Measurements from ENCODE around the gene PROS1.

The PROS1 gene

DNA sequence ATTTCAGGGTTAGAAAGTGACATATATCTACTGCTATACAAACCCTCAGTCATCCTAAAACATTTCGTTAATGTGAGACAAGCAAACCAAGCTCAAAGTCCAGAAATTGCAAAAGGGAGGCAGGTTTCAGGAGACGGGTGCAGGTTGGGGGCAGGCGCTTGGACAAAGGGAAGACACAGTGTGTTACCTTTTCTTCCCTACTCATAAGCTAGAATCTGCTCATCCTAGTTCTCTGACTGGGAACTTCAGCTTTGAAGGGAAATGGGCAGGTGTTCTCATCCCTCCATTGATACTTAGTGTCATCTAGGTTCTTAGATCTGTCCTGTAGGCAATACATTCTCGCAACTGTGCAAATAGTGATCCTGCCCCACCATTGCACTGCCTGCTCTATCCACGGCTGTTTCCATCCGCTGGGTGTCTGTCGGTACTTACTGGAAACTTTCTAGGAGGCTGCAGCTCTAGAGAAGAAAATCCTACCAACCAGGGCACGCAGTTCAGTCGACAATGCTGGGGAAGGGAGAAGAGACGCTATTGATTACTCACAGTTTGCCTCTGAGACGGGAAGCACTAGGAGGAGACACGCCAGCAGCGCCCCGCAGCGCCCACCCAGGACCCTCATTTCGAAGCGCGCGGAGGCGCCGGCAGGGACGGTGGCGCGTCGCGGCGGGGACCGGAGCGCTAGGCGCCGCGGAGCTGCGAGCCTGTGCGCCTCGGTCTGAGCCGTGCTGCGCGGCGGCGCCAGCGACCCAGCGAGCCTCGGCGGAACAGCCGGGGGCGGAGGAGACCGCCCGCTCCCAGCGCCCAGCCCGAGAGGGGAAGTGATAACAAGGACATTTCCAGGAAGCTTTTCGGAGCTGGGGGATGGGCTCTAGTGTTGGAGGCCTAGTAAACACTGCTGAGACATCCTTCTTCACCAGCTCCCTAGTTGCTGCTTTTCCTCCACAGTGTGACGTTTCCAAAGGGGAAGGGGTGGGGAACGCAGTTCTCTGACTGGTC, at the start of gene PROS1:
Gene PROS1, minus strand, starts transcription at position 766 of the 996 bp plus-strand sequence. Its CDS starts 147 bp downstream, at position 619.
- peak; percentile 12 for DNase-seq (ENCODE audit: low read depth)

- DNase-seq (ENCODE audit: low read depth), result no peak
Observed at GRCh38 chr3:94020293-94020692, 46.6 kb upstream of the PROS1 start.

- no peak for DNase-seq (ENCODE audit: low read depth)
Observed at GRCh38 chr3:94019659-94020058, 46.0 kb upstream of the PROS1 start.

- no peak for DNase-seq (ENCODE audit: low read depth)
Observed at GRCh38 chr3:94015025-94015424, 41.3 kb upstream of the PROS1 start.

DNA sequence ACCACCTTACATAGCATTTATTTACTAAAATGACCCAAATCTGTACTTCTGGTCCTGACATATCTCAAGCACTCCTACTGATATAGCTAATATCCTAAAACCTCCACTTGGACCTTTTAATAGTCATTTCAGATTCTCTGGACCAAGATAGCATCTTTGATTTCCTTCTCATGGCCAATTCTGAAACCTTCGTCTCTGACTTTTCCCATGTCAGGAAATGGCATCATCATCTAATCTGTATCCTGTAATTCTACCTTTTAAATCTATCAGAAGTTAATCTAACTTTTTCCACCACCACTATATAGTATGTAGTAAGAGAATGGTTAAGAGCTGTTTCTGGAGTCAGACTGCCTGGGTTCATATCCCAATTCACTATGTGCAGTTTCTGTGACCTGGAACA, 38.5 kb upstream of the PROS1 start:
- no peak for DNase-seq (ENCODE audit: low read depth)

- no peak for DNase-seq (ENCODE audit: low read depth)
Observed at GRCh38 chr3:94011233-94011711, 37.6 kb upstream of the PROS1 start.

DNA sequence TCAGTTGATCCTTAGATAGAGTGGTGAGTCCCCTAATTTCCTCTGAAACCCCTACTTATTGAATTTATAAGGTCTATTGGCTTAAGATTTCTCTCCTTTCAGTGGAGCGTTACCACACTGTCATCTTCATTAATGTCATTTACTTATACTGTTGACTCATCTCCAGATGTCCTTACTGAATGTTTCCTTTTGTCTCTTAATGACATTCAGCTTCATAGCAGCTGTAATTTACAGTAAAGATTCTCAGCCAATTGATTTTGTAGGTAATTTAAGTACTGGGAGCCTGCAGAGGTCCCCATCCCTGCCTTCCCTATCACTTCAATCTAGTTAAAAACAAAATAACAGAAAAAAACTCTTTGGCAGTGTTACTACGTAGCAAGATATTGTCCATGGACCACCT, 35.9 kb upstream of the PROS1 start:
- DNase-seq (ENCODE audit: low read depth), result no peak

GRCh38 chr3:94008253-94008652, 34.6 kb upstream of the PROS1 start:
- DNase-seq (ENCODE audit: low read depth), result no peak

DNA sequence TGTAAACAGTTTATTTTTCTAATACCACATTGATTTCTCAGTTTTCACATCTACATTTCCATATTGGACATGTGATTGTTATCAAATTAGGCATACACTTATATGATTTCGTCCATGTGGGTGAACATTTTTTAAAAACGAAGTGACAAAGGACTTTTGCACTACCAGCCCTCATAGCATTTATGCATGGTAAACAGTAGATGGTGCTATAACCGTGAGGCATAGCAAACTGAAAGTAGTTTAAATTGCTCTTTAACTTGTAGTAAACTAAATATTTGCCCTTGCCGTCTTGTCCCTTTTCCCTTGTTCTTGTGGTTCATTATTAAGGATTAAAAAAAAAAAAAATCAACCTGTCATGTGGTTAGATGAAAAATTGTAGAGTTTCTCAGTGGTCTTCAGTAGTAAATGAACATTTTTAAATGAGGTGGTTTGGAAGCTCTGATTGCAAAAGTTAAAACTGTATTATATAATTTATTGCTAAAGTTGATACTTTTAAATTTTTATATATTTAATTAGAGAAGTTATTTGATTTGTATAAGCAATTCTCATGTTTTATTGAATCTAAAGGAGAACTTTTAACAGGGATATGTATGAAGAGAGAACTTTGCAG, 30.7 kb upstream of the PROS1 start:
- no peak for DNase-seq (ENCODE audit: low read depth)

- no peak for DNase-seq (ENCODE audit: low read depth)
Observed at GRCh38 chr3:94001827-94002495, 28.3 kb upstream of the PROS1 start.

- DNase-seq (ENCODE audit: low read depth), result no peak
Observed at GRCh38 chr3:94001191-94001590, 27.5 kb upstream of the PROS1 start.

DNA sequence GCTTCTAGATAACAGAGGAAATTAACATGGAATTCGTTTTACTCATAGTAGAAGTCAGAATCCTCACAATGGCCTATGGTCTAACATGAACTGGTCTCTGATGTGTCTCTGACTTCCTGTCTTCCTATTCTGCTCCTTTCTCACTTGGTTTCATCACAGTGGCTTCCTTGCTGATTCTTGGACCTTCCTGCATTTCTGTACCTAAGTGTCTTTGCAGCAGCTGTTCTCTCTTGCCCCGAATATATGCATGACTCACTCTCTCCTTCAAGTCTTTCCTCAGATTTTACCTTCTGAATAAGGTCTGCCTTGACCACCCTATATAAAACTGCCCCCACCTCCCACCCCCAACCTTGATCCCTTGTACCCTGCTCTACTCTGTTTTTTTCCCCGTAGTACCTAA, 20.4 kb upstream of the PROS1 start:
- no peak for DNase-seq (ENCODE audit: low read depth)

DNA sequence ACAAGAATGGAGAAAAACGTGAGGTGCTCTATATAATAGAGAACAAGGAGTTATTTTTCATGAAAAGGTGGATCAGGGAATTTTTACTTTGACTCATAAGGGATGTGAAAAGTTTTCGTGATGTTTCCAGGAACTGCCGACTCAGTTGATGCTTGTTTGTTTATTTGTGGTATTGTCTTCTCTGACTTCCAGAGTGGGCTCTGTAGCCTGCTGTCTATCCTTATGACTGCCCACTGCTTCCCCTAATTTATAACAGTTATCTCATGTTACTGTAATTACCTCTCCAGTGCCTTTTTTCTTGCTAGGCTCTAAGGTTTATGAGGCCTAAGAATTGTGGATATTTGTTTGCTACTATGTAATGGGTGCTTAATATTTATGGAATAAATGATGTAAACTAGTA, 18.5 kb upstream of the PROS1 start:
- no peak for DNase-seq (ENCODE audit: low read depth)

DNA sequence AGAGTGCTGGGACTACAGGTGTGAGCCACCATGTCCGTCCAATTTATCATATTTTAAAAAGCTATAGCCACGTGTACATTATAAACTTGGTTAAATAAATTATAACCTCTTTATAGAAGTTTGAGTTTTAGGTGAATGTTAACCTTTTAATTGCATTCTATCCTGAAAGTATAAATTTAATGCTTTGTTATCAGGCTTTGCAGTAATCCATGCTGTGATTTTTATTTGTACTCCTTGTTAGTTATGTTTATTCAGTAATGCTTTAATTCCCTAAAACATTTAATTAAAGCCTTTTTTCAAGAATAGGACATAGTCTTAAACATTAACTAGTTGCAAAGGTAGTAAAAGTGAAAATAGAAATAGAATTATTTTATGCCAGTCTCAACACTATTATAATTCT, 17.9 kb upstream of the PROS1 start:
- DNase-seq (ENCODE audit: low read depth), result no peak

DNA sequence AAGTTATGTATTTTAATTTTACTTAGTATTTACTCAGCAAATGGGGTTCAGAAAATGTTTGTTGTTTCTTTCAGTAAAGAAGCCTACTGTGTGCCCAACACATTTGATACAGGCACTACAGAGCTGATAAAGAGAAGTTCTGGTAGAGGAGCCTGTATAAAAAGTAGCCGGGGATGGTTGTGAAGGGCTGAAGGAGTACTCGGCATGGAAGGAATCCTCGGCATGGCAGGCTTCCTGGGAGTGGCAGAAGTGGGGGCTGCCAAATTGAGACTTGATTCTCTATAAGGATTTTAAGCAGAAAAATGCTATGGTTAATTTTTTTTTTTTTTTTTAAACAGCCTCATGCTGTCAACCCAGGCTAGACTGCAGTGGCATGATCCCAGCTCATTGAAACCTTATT, 15.5 kb upstream of the PROS1 start:
- DNase-seq (ENCODE audit: low read depth), result no peak

DNA sequence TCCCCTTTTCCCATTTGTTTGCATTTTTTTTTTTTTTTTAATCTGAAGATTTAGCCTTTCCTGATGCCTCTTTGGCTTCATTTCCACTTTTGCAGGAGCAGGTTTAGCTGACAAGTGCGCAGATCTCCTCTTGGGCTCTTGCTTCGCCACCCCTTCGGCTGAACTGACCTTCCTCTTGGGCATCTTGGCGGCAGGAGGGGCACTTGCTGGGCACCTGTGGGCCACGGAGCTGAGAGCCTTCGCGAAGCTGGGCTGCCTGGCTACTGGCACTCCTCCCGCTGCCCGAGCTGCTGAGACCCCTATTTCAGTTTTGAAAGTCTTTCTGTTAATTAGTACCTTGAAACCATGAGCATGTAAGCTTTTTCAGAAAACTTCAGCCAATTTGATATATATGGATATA, 15.1 kb upstream of the PROS1 start:
- no peak for DNase-seq (ENCODE audit: low read depth)

DNA sequence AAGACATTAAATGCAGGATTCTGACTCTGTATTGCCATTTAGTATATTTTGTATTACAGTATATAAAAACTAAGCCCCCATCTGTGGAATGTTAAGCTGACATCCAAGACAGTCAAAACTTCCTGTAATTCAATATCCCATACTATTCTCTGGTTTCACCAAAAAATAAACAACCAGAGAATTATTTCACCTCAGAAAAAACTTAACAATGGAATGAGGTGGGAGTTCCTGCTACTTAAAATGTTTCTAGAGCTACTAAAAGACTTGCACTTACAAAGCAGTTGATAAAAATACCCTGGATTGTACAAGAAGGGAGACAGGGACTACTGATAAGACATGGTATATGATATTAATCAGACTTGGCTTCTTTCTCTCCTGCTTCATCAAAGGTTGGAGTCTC, 14.6 kb upstream of the PROS1 start:
- no peak for DNase-seq (ENCODE audit: low read depth)

GRCh38 chr3:93984618-93985017, 10.9 kb upstream of the PROS1 start:
- DNase-seq (ENCODE audit: low read depth), result no peak

DNA sequence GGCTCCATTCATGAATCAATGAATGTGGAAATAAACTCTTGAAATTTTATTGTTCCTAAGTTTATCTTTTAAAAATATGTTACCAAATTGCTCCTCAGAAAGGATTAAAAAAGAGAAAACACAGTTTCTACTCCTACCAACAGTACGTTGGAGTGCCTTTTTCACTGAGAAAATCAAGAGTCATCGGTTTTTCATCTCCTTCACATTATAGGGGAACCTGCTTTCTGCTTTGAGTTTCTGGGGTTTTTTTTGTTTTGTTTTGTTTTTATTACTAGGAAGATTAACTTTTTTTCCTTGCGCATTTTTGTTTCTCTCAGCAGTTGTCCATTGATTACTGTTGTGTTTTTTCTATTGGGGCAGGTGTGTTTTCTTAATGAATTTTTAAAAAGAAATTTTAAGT, 9.7 kb upstream of the PROS1 start:
- DNase-seq (ENCODE audit: low read depth), result no peak

DNA sequence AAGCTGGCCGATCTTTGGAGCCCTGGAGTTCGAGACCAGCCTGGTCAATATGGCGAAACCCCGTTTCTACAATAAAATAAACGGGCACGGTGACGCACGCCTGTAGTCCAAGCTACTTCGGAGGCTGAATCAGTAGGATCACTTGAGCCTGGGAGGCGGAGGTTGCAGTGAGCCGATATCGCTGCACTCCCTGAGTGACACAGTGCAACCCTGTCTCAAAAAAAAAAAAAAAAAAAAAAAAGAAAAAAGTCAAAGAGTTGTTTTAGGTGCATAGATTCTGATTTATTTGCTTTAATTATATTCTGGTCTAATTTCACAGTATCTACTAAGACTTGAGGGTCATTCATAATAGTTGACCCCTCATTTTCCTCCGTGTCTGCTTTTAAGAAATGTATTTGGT, 8.0 kb upstream of the PROS1 start:
- no peak for DNase-seq (ENCODE audit: low read depth)

- DNase-seq (ENCODE audit: low read depth), result peak; percentile 88
Observed at GRCh38 chr3:93979850-93980676, 6.4 kb upstream of the PROS1 start, which contains the start of gene ARL13B. TSS of gene ARL13B (plus strand) at chr3:93980155. CDS start at chr3:93980424, 269 bp downstream.

GRCh38 chr3:93969997-93970396, 3.7 kb downstream of the PROS1 start:
- DNase-seq (ENCODE audit: low read depth), result no peak
